GM23338 (cell line): ENCODE measurements around the gene AASDHPPT. TPM values are rescaled to one million over a fixed set of nuclear protein-coding genes. Genes with fewer than 3 reads are reported as not detected.

ENCODE experiments used
- ATAC-seq: fragments of 200-7000 bp; cut with Tn5 transposase; 3 replicates; pipeline ENCODE4 v1.9.1; 2020
- DNase-seq: peaks from one replicate; pipeline ENCODE4 v3.0.0-alpha.2; 2015; ENCODE audit warnings: low spot score
- H2AFZ ChIP-seq: fragments of 200-600 bp; sonication (generic); 2 replicates; pipeline ENCODE4 v1.8.0; 2016; ENCODE audit warnings: antibody characterized with exemption, mild to moderate bottlenecking, moderate library complexity
- H3F3A ChIP-seq: fragments of 200-600 bp; sonication (generic); replicated peaks from 2 replicates; pipeline ENCODE4 v1.8.0; 2017; ENCODE audit warnings: antibody characterized with exemption, mixed run types, low read depth
- H3K27ac ChIP-seq: fragments of 200-600 bp; sonication (generic); 2 replicates; pipeline ENCODE4 v1.6.1; 2016; ENCODE audit warnings: low read depth
- H3K27me3 ChIP-seq: fragments of 200-600 bp; sonication (generic); 2 replicates; pipeline ENCODE4 v1.8.0; 2016; ENCODE audit warnings: mild to moderate bottlenecking, mixed run types, moderate library complexity; ENCODE audit not compliant: insufficient read depth
- H3K36me3 ChIP-seq: fragments of 200-600 bp; sonication (generic); 2 replicates; pipeline ENCODE4 v1.8.0; 2016; ENCODE audit warnings: mild to moderate bottlenecking; ENCODE audit not compliant: insufficient read depth
- H3K4me1 ChIP-seq: fragments of 200-600 bp; sonication (generic); 2 replicates; pipeline ENCODE4 v1.8.0; 2016; ENCODE audit warnings: mild to moderate bottlenecking, moderate library complexity; ENCODE audit not compliant: insufficient read depth
- H3K4me2 ChIP-seq: fragments of 200-600 bp; sonication (generic); 2 replicates; pipeline ENCODE4 v1.7.1; 2017; ENCODE audit warnings: mixed run types
- H3K4me3 ChIP-seq: fragments of 200-600 bp; sonication (generic); 2 replicates; pipeline ENCODE4 v1.6.1; 2016; ENCODE audit warnings: mixed run types
- H3K79me2 ChIP-seq: fragments of 200-600 bp; sonication (generic); replicated peaks from 2 replicates; pipeline ENCODE4 v1.8.0; 2017; ENCODE audit warnings: mild to moderate bottlenecking; ENCODE audit not compliant: insufficient read depth
- H3K9me2 ChIP-seq: fragments of 200-600 bp; sonication (generic); 2 replicates; pipeline ENCODE4 v1.8.0; 2017; ENCODE audit not compliant: insufficient read depth
- H4K20me1 ChIP-seq: fragments of 200-600 bp; sonication (generic); replicated peaks from 2 replicates; pipeline ENCODE4 v1.8.0; 2017; ENCODE audit warnings: mild to moderate bottlenecking; ENCODE audit not compliant: insufficient read depth
- H3K27ac Mint-ChIP-seq: 2 replicates; pipeline ENCODE4 v1.8.0; 2020; ENCODE audit warnings: inconsistent platforms, mild to moderate bottlenecking, moderate library complexity, mixed read lengths
- H3K27me3 Mint-ChIP-seq: 3 replicates; pipeline ENCODE4 v1.8.0; 2022; ENCODE audit warnings: low read depth, mild to moderate bottlenecking, moderate library complexity, mixed read lengths, inconsistent platforms; ENCODE audit not compliant: insufficient read depth, poor library complexity
- H3K36me3 Mint-ChIP-seq: 3 replicates; pipeline ENCODE4 v1.8.0; 2021; ENCODE audit warnings: low read depth, mild to moderate bottlenecking, inconsistent platforms, moderate library complexity, mixed read lengths
- H3K4me1 Mint-ChIP-seq: 3 replicates; pipeline ENCODE4 v1.8.0; 2020; ENCODE audit warnings: mild to moderate bottlenecking, inconsistent platforms, mixed read lengths
- H3K4me3 Mint-ChIP-seq: 3 replicates; pipeline ENCODE4 v1.8.0; 2021; ENCODE audit warnings: moderate library complexity, mild to moderate bottlenecking, inconsistent platforms, mixed read lengths
- H3K9me3 Mint-ChIP-seq: 3 replicates; pipeline ENCODE4 v1.8.0; 2020; ENCODE audit warnings: moderate library complexity, mild to moderate bottlenecking, inconsistent platforms, mixed read lengths
- CREB1 ChIP-seq: fragments of 250-450 bp; sonication (Bioruptor Pico); IDR thresholded peaks from 2 replicates; pipeline ENCODE4 v1.5.0; 2020; ENCODE audit warnings: low read depth, mild to moderate bottlenecking, moderate library complexity
- CTCF ChIP-seq, 2 experiments: fragments of 200-600 bp in 1 of 2; sonication (generic) in 1 of 2; conservative IDR thresholded peaks; 2 replicates each; pipeline versions ENCODE4 v1.5.1 to v1.6.1; 2016 to 2017; ENCODE audit warnings: antibody characterized with exemption in 2 of 2, low read depth in 2 of 2, mild to moderate bottlenecking in 2 of 2, moderate library complexity in 1 of 2
- EZH2 ChIP-seq: fragments of 200-600 bp; sonication (generic); IDR thresholded peaks from one replicate; pipeline ENCODE4 v1.8.0; 2017; ENCODE audit warnings: antibody characterized with exemption, mild to moderate bottlenecking, low read depth; ENCODE audit not compliant: unreplicated experiment
- JUNB ChIP-seq: IDR thresholded peaks from one replicate; pipeline ENCODE4 v1.6.1; 2016; ENCODE audit warnings: antibody characterized with exemption; ENCODE audit not compliant: unreplicated experiment
- POLR2AphosphoS5 ChIP-seq: IDR thresholded peaks from 2 replicates; pipeline ENCODE4 v1.6.1; 2016; ENCODE audit warnings: antibody characterized with exemption, low read depth
- ZNF331 ChIP-seq: fragments of 250-450 bp; sonication (Bioruptor Pico); IDR thresholded peaks from 2 replicates; pipeline ENCODE4 v1.5.0; 2020; ENCODE audit warnings: low read depth, mild to moderate bottlenecking, moderate library complexity
- ZNF462 ChIP-seq: fragments of 250-450 bp; sonication (Bioruptor Pico); IDR thresholded peaks from 2 replicates; pipeline ENCODE4 v1.5.0; 2020; ENCODE audit warnings: mild to moderate bottlenecking, moderate library complexity
- polyA plus RNA-seq: library from polyadenylated mRNA; unstranded; fragments of >200 nt; fragmentation: Nextera tagmentation; extraction: Ambion mirVana; gene quantifications from 2 replicates; pipeline ENCODE4 v1.2.1, GENCODE V29; 2016
- total RNA-seq: library from RNA; depleted of rRNA; stranded (reverse); fragments of >200 nt; shearing (Covaris generic); gene quantifications from 2 replicates; pipeline ENCODE4 v1.2.3, GENCODE V29; 2014

The AASDHPPT gene
- total and polyA plus RNA-seq, 2 experiments from 2014 or later, result 49.0 to 62.3 TPM

GRCh38 chr11:106059617-106060016, 17.8 kb upstream of the AASDHPPT start:
- no peaks in the 10 kb centered on the region for H3K36me3 Mint-ChIP-seq
- DNase-seq (no peak), ATAC-seq (no peak)

More at GRCh38 chr11:106059617-106060016, 17.8 kb upstream of the AASDHPPT start:
- TF ChIP-seq ZNF331 (CRISPR knock-in tag) (no peak), POLR2AphosphoS5 (no peak), JUNB (no peak), EZH2 (no peak), CTCF (conservative IDR thresholded peaks at IDR 0.05; ENCODE audit: low read depth in 2 of 2) (no peak), CREB1 (CRISPR knock-in tag) (no peak), ZNF462 (CRISPR knock-in tag) (no peak)
- no peak overlapping the region for H3K4me3 ChIP-seq
- Mint-ChIP-seq H3K27me3 (no peaks in the 10 kb centered on the region), H3K4me3 (no peak overlapping the region), H3K4me1 (peaks cover 7% of the 10 kb centered on the region), H3K9me3 (no peaks in the 10 kb centered on the region), H3K27ac (no peak overlapping the region)
- no peak overlapping the region for H3K4me2 ChIP-seq
- H3K79me2 ChIP-seq, result no peaks in the 10 kb centered on the region
- H3K36me3 ChIP-seq, result no peaks in the 10 kb centered on the region; the same call in 1 of the 2 replicates
- no peak overlapping the region for H2AFZ ChIP-seq
- H3K27me3 ChIP-seq, result no peaks in the 10 kb centered on the region
- H4K20me1 ChIP-seq, result no peaks in the 10 kb centered on the region
- H3K9me2 ChIP-seq, result no peaks in the 10 kb centered on the region
- H3K4me1 ChIP-seq, result peaks cover 7% of the 10 kb centered on the region
- no peak overlapping the region for H3K27ac ChIP-seq
- H3F3A ChIP-seq, result no peaks in the 10 kb centered on the region
